Measurements from ENCODE around the gene TAF1B.
"Not testable (repeated sequence)": the region's sequence is repeated elsewhere in the genome, so short reads cannot be mapped to it uniquely, and the experiment has no call there.

The TAF1B gene

DNA sequence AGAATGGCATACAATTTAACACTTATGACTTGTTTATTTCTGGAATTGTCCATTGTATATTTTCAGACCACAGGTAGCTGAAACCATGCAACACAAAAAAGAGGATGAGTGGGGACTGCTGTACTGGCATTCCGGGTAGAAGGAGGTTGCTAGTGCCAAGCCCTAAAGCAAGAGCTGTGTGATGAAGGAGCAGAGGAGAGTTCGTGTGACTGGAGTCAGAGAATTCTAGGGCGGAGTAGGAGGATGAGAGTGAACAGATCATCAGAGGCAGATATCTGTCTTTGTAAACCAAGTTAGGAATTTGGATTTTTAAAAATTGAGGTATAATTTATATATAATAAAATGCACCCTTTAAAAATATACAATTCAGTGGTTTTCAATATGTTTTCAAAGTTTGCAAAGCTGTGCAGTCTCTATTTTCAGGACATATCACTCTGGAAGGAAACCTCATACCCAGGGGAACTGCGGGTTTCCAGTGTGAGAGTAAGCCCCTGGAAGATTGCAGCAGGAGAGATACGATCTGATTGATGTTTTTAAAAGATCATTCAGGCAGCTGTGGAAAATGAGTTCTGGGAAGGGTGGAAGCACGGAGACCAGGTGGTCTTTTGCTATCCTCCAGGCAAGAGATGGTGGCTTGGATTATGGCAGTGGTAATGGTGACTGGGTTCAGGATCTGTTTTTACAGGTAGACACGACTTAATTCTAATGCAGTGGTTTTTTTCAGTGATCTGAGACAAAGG lies 36.4 kb downstream of the TAF1B start:
- DNase-seq, result no peak

DNA sequence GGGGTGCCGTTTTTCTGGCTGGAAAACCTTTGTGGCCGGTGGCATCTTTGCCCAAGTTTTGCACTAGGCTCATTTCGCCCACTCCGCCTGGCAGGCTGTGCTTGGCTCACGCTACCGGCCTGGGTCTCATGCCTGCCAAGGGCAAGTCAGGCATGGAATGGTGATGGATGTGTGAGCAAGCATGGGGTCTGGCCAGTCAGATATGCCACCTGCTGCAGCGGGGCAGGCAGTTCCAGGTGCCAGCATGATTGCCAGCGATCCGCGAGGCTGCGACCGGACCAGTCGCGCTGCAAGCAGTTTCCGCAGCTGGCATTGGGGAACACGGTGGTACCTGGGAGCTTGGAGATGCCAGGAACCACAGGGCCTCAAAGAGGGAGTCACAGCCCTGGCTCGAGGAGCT lies 40.6 kb downstream of the TAF1B start:
- DNase-seq, result peak in 12 of 51 donors; percentile 4 to 39 (median 13)

DNA sequence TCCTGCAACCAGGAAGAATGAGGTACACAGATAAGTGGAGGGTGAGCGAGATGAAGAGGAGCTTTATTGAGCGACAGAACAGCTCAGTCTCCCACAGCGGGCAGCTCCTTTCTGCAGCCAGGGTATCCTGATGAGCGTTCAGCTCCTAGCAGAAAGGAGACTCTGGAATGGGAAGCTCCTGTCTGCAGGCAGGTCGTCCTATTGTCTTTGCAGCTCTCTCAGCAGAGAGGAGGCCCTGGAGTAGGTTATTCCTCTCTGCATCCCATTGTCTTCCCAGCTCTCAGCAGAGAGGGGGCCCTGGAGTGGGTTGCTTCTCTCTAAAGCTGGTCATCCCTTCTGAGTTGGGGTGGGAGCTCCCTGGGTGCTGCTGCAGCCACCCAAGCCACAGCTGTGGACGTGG lies 41.2 kb downstream of the TAF1B start:
- no peak for DNase-seq

DNA sequence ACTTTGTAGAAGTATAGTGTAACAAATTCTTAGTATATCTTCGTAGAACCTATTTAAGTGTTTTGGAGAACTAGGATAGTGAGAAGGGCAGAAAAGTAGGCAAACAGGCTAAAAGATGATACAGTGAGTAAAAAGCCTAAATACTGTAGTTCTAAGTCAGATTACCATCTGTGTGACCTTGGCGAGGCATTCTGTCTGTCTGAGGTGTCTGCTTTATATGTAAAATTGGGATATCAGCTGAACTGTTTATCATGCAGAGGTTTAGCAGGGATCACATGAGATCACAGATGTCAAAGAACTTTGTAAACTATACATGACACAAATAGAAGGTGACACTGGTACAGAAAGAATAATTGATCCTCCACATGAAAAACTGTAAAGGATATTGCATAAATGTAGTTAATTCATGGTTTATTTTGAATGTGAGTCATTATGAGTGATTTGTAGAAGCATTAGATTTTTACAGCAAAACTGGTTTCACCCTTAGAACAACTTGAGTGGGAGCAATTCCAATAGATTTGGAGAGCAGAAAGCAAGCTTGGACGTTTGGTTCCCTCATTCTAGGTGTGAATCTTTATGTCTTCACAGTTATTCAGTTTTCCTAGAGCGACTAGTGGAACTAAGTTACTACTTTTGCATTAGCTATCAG lies 41.9 kb downstream of the TAF1B start:
- no peak for DNase-seq

DNA sequence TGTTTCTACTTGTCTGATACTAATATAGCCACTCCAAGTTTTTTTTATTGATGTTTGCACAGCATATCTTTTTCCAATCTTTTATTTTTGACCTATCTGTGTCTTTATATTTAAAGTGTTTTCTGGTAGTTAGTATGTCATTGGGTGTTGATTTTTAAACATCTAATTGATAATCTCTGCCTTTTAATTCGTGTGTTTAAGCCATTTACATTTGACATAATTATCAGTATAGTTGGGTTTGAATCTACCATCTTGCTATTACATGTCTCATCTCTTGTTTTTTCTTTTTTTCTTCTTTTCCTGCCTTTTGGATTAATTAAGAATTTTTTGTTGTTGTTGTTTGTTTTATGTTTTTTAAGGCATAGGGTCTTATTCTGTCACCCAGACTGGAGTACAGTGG lies 44.2 kb downstream of the TAF1B start:
- DNase-seq, result no peak

DNA sequence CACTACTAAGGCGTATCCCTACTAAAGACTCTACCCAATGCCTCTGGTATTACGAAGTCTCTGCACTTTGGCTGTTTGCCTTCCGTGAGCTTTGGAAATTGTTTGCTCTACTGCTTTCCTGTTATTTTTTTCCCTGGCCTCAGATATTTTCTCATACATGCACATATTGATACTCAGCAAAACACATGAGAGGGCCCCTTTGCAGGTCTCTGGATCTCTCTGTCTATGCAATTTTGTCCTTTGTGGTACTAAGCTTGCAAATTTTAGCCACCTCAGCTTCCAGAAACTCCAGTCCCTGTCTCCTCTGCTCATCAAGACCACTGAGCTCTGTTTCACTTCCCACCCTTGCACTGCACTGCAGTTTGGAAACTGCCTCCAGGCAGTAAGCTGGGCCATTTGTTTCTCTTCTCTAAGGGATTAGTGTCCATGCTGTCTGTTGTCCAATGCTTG lies 46.6 kb downstream of the TAF1B start:
- DNase-seq, result no peak

DNA sequence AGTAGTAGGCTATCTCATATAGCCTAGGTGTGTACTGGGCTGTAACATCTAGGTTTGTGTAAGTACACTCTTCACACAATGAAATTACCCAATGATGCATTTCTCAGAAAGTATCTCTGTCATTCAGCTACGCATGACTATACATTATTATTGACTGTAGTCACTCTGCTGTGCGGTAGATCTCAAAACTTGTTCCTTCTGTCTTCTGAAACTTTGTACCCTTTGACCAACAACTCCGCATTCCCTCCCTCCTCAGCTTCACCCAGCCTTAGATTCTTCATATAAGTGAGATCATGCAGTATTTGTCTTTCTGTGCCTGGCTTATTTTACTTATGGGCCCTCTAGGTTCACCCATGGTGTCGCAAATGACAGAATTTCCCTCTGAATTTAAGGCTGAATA lies 49.0 kb downstream of the TAF1B start:
- DNase-seq, result no peak

GRCh38 chr2:9895669-9896590 lies 52.7 kb downstream of the TAF1B start:
- no peak for DNase-seq

DNA sequence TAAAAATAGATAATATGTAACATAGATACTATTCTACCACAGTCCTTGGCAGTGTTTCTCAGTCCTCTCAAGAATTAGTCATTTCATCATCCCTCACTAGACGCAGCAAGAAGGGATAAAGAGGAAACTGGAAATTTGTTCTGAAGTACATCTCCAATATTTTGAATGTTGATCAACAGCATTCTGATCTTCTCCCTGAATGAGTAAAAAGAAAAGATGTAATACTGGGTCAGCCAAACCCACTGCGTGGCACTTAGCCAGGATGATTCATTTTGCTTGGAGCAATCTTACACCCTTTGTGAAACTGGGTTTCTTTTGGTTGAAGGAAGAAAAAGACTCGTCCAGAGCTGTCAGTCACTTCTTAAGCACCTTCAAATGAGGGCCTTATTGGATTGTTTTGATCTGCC lies 54.1 kb downstream of the TAF1B start:
- peak in 15 of 51 donors; percentile 2 to 64 (median 23) for DNase-seq

DNA sequence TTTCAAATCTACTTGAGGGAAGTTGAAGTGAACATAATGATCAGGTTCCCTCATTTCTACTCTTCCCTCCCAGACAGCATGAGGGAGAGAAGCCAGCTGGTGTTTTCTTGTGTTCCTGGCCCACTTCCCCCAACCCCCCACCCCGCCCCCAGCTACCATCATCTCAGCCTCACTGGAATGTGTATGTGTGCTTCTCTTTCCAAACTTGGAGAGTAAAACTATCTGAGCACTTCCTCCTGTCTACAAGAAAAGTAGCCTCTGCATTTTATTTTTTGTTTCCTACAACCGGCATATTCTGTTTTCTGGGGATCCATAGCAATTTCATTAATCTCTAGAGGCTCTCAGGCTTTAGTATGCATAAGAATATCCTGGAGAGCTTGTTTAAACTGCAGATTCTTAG lies 54.6 kb downstream of the TAF1B start:
- DNase-seq, result no peak

GRCh38 chr2:9905413-9905812 lies 62.1 kb downstream of the TAF1B start:
- no peak for DNase-seq

DNA sequence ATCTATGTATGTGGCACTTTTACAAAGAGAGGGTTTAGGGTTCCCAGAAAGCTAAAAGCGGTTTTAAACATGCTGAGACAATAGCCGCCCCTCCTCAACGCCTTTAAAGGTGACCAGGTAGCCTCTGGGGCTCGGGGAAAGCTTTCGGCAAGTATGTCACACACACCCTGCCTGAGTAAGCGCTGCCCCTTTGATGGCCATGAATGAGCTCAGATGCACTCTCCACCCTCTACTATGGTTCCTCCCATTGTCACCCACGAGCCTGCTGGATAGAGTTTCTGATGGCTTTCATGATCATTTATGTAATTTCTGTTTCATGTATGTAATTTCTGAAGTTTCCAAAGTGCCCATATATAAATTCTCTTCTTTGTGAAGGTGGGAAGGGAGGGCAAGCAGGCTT lies 64.1 kb downstream of the TAF1B start:
- no peak for DNase-seq

- no peak for DNase-seq
Observed at GRCh38 chr2:9908639-9909038, 65.4 kb downstream of the TAF1B start.

DNA sequence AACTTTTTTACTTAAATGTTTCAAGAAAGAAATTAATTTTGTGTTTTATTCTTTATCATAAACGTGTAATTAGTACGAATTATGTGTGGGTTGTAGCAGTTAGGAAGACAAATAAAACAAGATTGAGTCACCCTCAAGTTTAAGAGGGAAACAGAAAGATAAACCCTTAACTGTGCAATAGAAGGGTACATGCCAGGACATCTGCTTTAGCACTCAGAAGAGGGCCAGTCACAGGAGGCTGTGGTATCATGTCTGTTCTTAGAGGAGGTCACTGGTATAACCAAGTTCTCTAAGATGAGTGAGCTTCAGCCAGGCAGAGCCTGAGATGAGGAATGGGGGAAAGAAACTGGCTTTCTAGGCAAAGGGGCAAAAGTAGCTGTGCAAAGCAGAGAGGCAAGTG lies 65.8 kb downstream of the TAF1B start:
- no peak for DNase-seq

- no peak for DNase-seq
Observed at GRCh38 chr2:9910699-9911098, 67.4 kb downstream of the TAF1B start.

DNA sequence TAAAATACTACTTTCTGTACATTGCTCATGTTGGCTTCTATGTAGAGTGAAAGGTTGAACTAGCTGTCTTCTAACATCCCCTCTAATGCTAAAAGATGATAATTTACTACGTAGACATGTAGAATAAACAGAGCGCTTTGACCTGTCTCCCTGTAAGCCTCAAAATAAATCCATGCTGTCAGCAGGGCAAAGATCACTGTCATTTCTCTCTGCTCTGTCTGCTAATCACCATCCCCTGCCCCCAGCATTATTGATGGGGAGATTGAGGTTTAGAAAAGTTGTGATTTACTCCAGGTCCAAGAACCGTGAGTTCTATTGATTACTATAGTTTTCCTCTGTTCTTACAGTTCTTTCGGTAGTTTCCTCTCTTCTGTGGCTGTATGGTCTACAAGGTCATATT lies 69.2 kb downstream of the TAF1B start:
- no peak for DNase-seq

DNA sequence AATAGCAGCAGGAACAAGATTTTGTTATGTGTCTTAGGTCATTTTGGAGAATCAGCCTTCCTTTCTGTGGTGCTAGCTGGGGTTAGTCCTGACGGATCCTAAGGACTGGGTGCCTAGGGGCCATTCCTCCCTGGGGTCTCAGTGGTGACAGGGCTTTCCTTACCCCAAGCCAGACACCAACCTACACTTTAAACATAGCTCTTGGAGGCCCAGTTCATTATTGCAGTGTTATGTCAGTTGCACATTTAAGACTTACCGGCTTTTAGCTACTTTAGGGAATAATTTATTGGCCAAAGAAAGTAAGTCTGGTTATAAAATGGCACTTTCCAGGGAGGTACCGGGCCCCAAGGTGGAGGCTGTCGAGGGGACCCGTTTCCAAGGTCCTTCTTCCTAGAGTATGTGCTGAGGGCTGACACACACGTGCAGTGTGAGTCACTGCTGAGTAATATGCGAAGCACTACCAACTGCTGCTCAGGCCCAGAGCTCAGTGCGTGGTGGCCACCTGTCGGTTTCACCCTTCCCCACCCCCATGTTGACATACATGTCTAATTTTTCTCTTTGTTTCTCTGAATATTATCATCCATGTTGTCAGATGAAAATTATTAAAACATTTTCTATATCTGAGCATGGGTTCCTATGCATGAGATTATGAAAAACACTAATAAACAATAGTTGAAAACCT lies 71.3 kb downstream of the TAF1B start:
- DNase-seq, result no peak

- no peak for DNase-seq
Observed at GRCh38 chr2:9918275-9918674, 75.0 kb downstream of the TAF1B start.

DNA sequence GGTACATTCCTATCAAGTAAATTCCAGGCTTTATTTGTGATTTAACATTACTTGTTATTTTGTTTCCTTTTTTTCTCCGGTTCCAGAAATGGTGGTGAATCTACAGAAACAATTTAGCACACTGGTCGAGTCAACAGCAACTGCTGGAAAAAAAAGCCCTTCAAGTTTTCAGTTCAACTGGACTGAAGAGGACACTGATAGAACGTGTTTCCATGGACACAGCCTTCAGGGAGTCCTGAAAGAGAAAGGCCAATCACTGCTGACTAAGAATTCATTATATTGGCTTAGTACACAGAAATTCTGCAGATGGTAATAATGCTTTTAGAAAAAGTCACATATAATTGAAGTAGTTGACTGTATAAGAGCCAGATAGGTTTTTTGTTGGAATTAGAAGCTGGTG lies 76.2 kb downstream of the TAF1B start:
- DNase-seq, result no peak

DNA sequence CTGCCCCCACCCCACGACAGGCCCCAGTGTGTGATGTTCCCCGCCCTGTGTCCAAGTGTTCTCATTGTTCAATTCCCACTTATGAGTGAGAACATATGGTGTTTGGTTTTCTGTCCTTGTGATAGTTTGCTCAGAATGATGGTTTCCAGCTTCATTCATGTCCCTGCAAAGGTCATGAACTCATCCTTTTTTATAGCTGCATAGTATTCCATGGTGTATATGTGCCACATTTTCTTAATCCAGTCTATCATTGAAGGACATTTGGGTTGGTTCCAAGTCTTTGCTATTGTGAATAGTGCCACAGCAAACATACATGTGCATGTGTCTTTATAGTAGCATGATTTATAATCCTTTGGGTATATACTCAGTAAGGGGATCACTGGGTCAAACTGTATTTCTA lies 83.7 kb downstream of the TAF1B start:
- DNase-seq, result not testable (repeated sequence)

DNA sequence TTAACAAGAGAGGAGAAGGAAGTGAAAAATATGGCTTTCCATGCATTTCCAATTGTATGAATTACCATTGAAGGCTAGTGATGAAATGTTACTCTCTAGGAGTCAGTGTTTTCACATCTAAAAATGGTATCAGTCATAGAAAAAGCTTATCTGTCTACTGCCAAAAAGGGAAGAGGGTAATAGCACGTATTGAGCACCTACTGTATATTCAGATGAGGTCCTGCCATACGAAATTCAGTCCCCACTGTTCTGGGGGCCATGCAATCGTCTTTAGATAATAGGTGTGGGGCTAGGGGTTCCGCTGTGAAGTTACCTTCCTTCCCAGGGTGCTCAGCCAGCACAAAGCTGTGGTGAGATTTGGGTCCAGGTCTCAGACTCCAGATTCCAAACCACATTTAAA lies 94.0 kb downstream of the TAF1B start:
- no peak for DNase-seq

DNA sequence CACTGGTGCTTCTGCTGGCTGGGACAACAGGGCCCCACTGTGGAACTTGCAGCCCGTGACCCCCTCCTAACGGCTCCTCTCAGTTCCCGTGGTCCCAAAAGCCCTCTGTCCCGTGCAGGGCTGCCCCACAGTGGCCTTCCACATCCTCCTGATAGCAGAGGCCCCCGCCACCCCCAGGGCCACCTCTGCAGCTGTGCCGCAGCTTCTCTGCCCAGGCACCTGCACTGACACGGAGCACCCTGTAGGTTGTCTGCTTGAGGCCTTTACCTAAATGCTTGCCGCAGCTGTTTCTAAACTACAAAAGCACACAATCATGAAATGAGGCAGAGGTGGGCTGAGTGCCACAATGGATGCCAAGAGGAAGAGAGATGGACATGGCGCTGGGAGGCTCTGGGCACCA lies 94.7 kb downstream of the TAF1B start:
- DNase-seq, result no peak
